Stomach (tissue), 9 donors: ENCODE data around the gene CASR. TPM values are rescaled to one million over a fixed set of nuclear protein-coding genes. Genes with fewer than 3 reads are reported as not detected.

Experiments
- DNase-seq, 2 donors: peaks; one replicate each; pipeline versions ENCODE4 v3.0.0 to v3.0.0-alpha.2; 2013 to 2019
- H3K27ac ChIP-seq, 5 donors: fragments of 200-600 bp in 4 of 5; sonication (generic) in 4 of 5; one replicate each; pipeline ENCODE4 v1.5.1; 2013 to 2019; ENCODE audit warnings: mild to moderate bottlenecking in 1 of 5, moderate library complexity in 1 of 5
- H3K27me3 ChIP-seq, 3 donors: fragments of 200-600 bp; sonication (generic); one replicate each; pipeline ENCODE4 v1.5.1; 2017 to 2019; ENCODE audit warnings: mixed run types in 1 of 3
- H3K36me3 ChIP-seq, 4 donors: fragments of 200-600 bp; sonication (generic); 1 replicate in 3 of 4; 2 replicates in 1 of 4; pipeline ENCODE4 v1.5.1; 2016 to 2019
- H3K4me1 ChIP-seq, 4 donors: fragments of 200-600 bp; sonication (generic); one replicate each; pipeline ENCODE4 v1.5.1; 2016 to 2019
- H3K4me3 ChIP-seq, 4 donors: fragments of 200-600 bp; sonication (generic) in 3 of 4; one replicate each; pipeline ENCODE4 v1.5.1; 2016 to 2019; ENCODE audit warnings: mild to moderate bottlenecking in 1 of 4
- H3K9me3 ChIP-seq, 4 donors: fragments of 200-600 bp; sonication (generic); one replicate each; pipeline ENCODE4 v1.5.1; 2016 to 2019
- EP300 ChIP-seq: sonication (generic); formaldehyde crosslinking; IDR thresholded peaks from one replicate; pipeline ENCODE4 v1.6.1; 2017; ENCODE audit warnings: antibody characterized with exemption
- POLR2A ChIP-seq, 4 donors: fragments of 450-650 bp; IDR thresholded peaks; one replicate each; pipeline ENCODE4 v1.6.1; 2016; ENCODE audit warnings: antibody characterized with exemption in 4 of 4, control low read depth in 2 of 4, mild to moderate bottlenecking in 1 of 4, moderate library complexity in 1 of 4
- POLR2AphosphoS5 ChIP-seq, 3 donors: sonication (generic); formaldehyde crosslinking; IDR thresholded peaks; one replicate each; pipeline ENCODE4 v1.6.1; 2016; ENCODE audit warnings: antibody characterized with exemption in 3 of 3
- WGBS, 5 donors: extraction: QIAGEN DNeasy Blood & Tissue Kit in 3 of 5; methylation state at CpG; one replicate each; pipeline versions ENCODE4 v1.1.5 to v1.1.7; 2013 to 2018; 5-methylcytosine and 5-hydroxymethylcytosine counted together
- intact Hi-C: fragments of 100-400 bp; cut with DNase I; formaldehyde crosslinking; loops from one replicate; pipeline ENCODE4 v1.15.1; 2023; ENCODE audit warnings: low total_unique reads
- polyA plus RNA-seq, 3 donors: library from polyadenylated mRNA; stranded (reverse); fragments of 200-250 nt; gene quantifications; one replicate each; pipeline ENCODE4 v1.2.3, GENCODE V29; 2013
- total RNA-seq, 5 donors: library from RNA; depleted of rRNA; stranded (reverse); fragments of >200 nt; gene quantifications; one replicate each; pipeline versions ENCODE4 v1.1.0 to v1.2.3, GENCODE V29; 2014 to 2016
- TF ChIP-seq, protein P1 (sequence below), 7 experiments: fragments of 450-650 bp in 4 of 7; fragments of 200-600 bp in 3 of 7; sonication (generic) in 3 of 7; IDR thresholded peaks; one replicate each; pipeline ENCODE4 v1.5.1; 2016 to 2019; ENCODE audit warnings: antibody characterized with exemption in 7 of 7, control low read depth in 2 of 7, mild to moderate bottlenecking in 1 of 7
- donor health status: healthy with polysubstance abuse.
- donor health status: Bipolar disorder and iron deficiency.
- donor health status: healthy.

The CASR gene
- total and polyA plus RNA-seq, 8 donors, result 0.03 to 3.0 (median 0.43) TPM; not detected in 4

DNA sequence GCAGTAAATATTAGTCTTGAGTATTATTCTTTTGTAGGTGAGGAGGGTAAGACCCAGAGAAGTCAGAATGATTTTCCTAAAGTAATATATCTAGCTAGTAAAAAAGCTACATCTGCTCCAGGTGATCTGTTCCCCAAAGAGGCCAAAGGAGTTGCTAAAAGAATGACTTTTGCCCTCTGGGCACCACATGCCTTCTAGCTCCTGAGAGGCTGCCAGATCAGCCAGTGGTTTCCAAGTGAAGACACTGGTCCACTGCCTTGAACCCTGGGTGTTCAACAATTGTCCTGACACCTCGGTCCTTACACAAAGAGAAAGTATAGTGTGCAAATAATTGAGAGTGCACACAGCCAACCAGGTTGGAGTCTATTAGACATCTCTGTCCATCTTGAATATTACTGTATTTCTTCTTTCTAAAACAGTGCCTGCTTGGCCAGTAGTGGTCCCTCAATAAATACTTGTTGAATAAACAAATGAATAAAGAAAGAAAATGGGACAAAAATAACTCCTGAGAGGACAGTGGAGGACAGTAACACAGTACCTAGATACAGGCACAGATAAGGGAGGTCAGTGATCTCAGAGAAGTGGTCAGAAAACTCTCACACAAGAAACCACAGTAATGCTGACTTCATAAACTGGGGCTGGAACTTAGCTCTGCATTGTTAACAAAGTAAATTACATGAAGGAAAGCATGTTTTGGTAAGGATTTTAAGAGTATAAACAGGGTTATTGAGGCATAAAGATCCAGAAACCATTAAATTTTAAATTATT lies 85.0 kb downstream of the CASR start:
- H3K4me1 ChIP-seq, result no peaks in the 10 kb centered on the region
- 64 to 79% (median 69%) methylated on average over 1 of the region's 1 CpG for WGBS, 5 donors
- H3K27me3 ChIP-seq, result no peaks in the 10 kb centered on the region
- DNase-seq, result no peak
- H3K4me3 ChIP-seq, result no peak overlapping the region
- no peak for TF ChIP-seq EP300
- no peak for TF ChIP-seq POLR2AphosphoS5 (IDR thresholded peaks at IDR 0.05)
- TF ChIP-seq, protein P1, sequence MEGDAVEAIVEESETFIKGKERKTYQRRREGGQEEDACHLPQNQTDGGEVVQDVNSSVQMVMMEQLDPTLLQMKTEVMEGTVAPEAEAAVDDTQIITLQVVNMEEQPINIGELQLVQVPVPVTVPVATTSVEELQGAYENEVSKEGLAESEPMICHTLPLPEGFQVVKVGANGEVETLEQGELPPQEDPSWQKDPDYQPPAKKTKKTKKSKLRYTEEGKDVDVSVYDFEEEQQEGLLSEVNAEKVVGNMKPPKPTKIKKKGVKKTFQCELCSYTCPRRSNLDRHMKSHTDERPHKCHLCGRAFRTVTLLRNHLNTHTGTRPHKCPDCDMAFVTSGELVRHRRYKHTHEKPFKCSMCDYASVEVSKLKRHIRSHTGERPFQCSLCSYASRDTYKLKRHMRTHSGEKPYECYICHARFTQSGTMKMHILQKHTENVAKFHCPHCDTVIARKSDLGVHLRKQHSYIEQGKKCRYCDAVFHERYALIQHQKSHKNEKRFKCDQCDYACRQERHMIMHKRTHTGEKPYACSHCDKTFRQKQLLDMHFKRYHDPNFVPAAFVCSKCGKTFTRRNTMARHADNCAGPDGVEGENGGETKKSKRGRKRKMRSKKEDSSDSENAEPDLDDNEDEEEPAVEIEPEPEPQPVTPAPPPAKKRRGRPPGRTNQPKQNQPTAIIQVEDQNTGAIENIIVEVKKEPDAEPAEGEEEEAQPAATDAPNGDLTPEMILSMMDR (IDR thresholded peaks at IDR 0.05), result no peak
- no peak for TF ChIP-seq POLR2A (IDR thresholded peaks at IDR 0.05)
- no peak overlapping the region for H3K27ac ChIP-seq
- H3K36me3 ChIP-seq, result no peaks in the 10 kb centered on the region
- intact Hi-C loops, result no loop called here
- no peaks in the 10 kb centered on the region for H3K9me3 ChIP-seq

DNA sequence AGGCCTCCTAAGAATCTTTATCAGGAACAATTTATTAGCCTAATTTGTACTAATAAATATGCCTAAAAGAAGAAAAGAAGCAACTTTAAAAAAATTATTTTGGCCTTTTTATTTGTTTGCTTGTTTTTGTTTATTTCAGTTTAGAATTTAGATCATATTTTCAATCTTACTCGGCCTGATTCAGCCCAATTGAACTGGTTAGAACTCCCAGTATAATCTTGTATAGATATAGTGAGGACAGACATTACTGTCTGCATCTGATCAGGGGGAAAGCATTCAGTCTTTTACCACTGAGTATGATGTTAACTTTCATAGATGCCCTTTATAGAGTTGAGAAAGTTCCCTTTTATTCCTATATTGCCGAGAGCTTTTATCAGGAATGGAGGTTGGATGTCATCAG lies 85.6 kb downstream of the CASR start:
- Histone ChIP-seq H3K4me1 (no peaks in the 10 kb centered on the region), H3K27me3 (no peaks in the 10 kb centered on the region), H3K27ac (no peak overlapping the region), H3K9me3 (no peaks in the 10 kb centered on the region), H3K36me3 (no peaks in the 10 kb centered on the region), H3K4me3 (no peak overlapping the region)
- intact Hi-C loops, result no loop called here
- TF ChIP-seq EP300, result no peak
- no peak for TF ChIP-seq POLR2AphosphoS5 (IDR thresholded peaks at IDR 0.05)
- TF ChIP-seq, protein P1 (IDR thresholded peaks at IDR 0.05), result no peak
- no peak for TF ChIP-seq POLR2A (IDR thresholded peaks at IDR 0.05)
- WGBS, 5 donors, result 68 to 81% (median 75%) methylated on average over 2 of the region's 2 CpGs
- no peak for DNase-seq

DNA sequence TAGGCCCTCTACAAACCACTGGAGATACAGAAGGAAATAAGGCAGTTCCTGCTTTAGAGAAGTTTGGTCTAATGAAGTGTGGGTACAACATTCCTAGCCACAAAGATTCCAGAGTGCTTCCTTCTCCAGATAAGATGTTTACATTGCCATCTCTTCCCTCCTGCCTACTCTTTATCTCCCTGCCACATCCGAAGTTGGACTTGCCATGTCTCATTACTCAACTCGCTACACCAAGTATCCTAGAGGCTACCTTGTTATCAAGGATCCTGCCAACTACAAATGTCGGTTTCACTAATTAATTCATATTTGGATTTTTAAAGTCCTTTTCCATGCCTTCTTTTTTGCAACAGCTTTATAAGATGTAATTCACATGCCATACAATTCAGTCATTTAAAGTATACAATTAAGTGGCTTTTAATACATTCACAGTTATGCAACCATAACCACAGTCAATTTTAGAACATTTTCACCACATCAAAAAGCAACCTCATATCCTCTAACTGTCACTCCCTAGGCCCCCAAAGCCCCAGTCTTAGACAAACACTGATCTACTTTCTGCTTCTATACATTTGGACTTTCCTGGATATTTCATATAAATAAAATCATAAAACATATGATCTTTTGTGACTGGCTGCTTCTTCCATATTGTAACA lies 87.9 kb downstream of the CASR start:
- Histone ChIP-seq H3K4me3 (no peak overlapping the region), H3K4me1 (no peaks in the 10 kb centered on the region), H3K9me3 (no peaks in the 10 kb centered on the region), H3K36me3 (no peaks in the 10 kb centered on the region), H3K27ac (no peak overlapping the region), H3K27me3 (no peaks in the 10 kb centered on the region)
- WGBS, 5 donors, result 60 to 67% (median 62%) methylated on average over 3 of the region's 3 CpGs
- intact Hi-C loops, result no loop called here
- TF ChIP-seq EP300 (no peak), POLR2A (IDR thresholded peaks at IDR 0.05) (no peak), POLR2AphosphoS5 (IDR thresholded peaks at IDR 0.05) (no peak)
- TF ChIP-seq, protein P1 (IDR thresholded peaks at IDR 0.05), result no peak
- no peak for DNase-seq

DNA sequence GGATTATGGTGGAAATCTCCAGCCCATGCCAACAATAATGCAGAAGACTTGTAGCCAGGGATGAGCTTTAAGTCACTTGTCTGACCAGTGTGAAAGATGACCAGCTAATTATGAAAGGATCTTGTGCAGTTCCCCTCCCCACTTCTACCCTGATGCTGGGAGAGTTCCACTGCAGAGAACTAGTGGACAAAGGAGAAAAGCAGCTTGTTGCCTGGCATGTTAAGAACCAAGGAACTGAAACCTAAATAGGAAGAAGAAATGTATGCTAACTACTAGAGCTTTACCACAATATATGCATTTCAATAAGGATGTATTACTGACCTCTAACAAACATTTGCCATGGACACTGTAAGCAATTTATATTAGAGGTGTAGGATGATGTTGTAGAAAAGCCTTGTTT lies 89.4 kb downstream of the CASR start:
- H3K36me3 ChIP-seq, result no peaks in the 10 kb centered on the region
- intact Hi-C loops, result no loop called here
- no peaks in the 10 kb centered on the region for H3K4me1 ChIP-seq
- no peaks in the 10 kb centered on the region for H3K9me3 ChIP-seq
- no peaks in the 10 kb centered on the region for H3K27me3 ChIP-seq
- TF ChIP-seq, protein P1 (IDR thresholded peaks at IDR 0.05), result no peak
- TF ChIP-seq EP300, result no peak
- TF ChIP-seq POLR2A (IDR thresholded peaks at IDR 0.05), result no peak
- TF ChIP-seq POLR2AphosphoS5 (IDR thresholded peaks at IDR 0.05), result no peak
- DNase-seq, result no peak
- H3K4me3 ChIP-seq, result no peak overlapping the region
- no peak overlapping the region for H3K27ac ChIP-seq
